ENCODE data around the gene USP48. TPM values are rescaled to one million over a fixed set of nuclear protein-coding genes. Genes with fewer than 3 reads are reported as not detected.

Gene USP48
- total and polyA plus RNA-seq, 2 of the 8 experiments (the other 6 are each of a cell fraction or from before 2014, with no cell fraction given) = 12.8 to 83.5 TPM

DNA sequence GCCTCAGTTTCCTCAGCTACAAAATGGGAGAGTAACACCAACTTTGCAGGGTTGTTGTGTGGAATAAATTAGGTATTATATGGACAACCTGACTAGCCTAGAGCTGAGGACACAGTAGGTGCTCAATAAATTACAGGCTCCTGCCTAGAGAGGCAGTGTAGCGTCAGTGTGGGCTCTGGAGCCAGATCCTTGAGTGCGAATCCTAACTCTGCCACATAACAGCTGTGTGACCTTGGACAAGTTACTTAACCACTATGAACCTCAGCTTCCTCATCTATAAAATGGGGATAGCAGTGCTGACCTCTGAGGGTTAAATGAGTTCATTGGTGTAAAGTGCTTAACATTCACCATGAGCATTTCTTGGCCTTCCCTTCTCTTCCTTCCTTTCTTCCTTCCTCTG lies 146.9 kb downstream of the USP48 start:
- Histone ChIP-seq H2AFZ (ENCODE audit: low read length) (no peak overlapping the region), H3K18ac (ENCODE audit: extremely low read depth, low read length) (no peak overlapping the region), H3K79me2 (ENCODE audit: control insufficient read depth in 1 of 2, insufficient read depth in 2 of 2, low read length in 2 of 2) (no peaks in the 10 kb centered on the region), H4K20me1 (replicated peaks in 1 of 2; ENCODE audit: control insufficient read depth in 1 of 2, insufficient read depth in 2 of 2, low read length in 2 of 2) (no peaks in the 10 kb centered on the region), H3K4me2 (ENCODE audit: insufficient read depth in 1 of 2, low read depth in 2 of 2, low read length in 2 of 2) (no peak overlapping the region), H2BK12ac (ENCODE audit: low read depth, low read length) (no peak overlapping the region), H4K91ac (replicated peaks; ENCODE audit: insufficient read length, low read length) (no peak overlapping the region), H4K5ac (ENCODE audit: insufficient read length, low read depth, low read length) (no peak overlapping the region), H2BK20ac (ENCODE audit: low read length) (no peak overlapping the region), H2AK5ac (ENCODE audit: low read depth, low read length) (peak overlapping the region; percentile 39; the same call in 1 of the 2 replicates), H2BK120ac (replicated peaks; ENCODE audit: low read depth, low read length) (no peak overlapping the region), H3K14ac (ENCODE audit: insufficient read length) (no peak overlapping the region), H2BK5ac (ENCODE audit: low read depth, low read length) (no peak overlapping the region), H3K79me1 (ENCODE audit: low read depth, low read length) (no peaks in the 10 kb centered on the region), H3K9me3 (ENCODE audit: insufficient read depth in 2 of 2, low read depth in 1 of 2, low read length in 1 of 2) (no peaks in the 10 kb centered on the region), H3K36me3 (ENCODE audit: control insufficient read depth in 2 of 4, insufficient read depth in 4 of 4, low read length in 3 of 4) (no peaks in the 10 kb centered on the region), H2BK15ac (ENCODE audit: low read length) (no peak overlapping the region), H3K23me2 (ENCODE audit: low read depth, low read length) (no peaks in the 10 kb centered on the region), H4K8ac (ENCODE audit: extremely low read depth, insufficient read depth, low read length) (no peak overlapping the region), H3K4me1 (replicated peaks in 1 of 4; ENCODE audit: control insufficient read depth in 3 of 4, insufficient read depth in 4 of 4, low read length in 3 of 4) (peaks cover 3 to 21% (median 7%) of the 10 kb centered on the region in 4 experiments; a peak in 6 of 7 replicates), H3K9ac (replicated peaks in 1 of 4; ENCODE audit: extremely low read depth in 1 of 4, low read depth in 3 of 4, low read length in 3 of 4) (no peak overlapping the region), H3K27me3 (replicated peaks in 1 of 4; ENCODE audit: control insufficient read depth in 3 of 4, extremely low read depth in 1 of 4, insufficient read depth in 3 of 4, low read length in 3 of 4) (no peaks in the 10 kb centered on the region), H3K27ac (ENCODE audit: low read depth, low read length) (no peak overlapping the region), H3K23ac (ENCODE audit: insufficient read length) (no peak overlapping the region), H3K4me3 (ENCODE audit: extremely low read depth in 1 of 4, insufficient read depth in 2 of 4, low read depth in 3 of 4, low read length in 4 of 4) (no peak overlapping the region), H3K4ac (replicated peaks; ENCODE audit: insufficient read length, low read depth, low read length) (no peak overlapping the region), H3K56ac (replicated peaks; ENCODE audit: insufficient read length, low read depth, low read length) (no peak overlapping the region)
- WGBS, 2 experiments (ENCODE audit: extremely low coverage in 1 of 2, insufficient coverage in 1 of 2, insufficient read length in 1 of 2, insufficient replicate concordance in 2 of 2, low coverage in 1 of 2, low lambda C conversion rate in 2 of 2, missing lambda C conversion rate in 1 of 2) = 90% methylated on average over 2 of the region's 2 CpGs; no CpG with 5 or more reads in 1 of the 2 experiments
- FAIRE-seq (no peak), DNase-seq (ENCODE audit: low read depth in 1 of 2, low spot score in 2 of 2) (no peak)
- CTCF ChIA-PET (ENCODE audit: partially characterized antibody) = no interaction called here
- POLR2A ChIA-PET (ENCODE audit: partially characterized antibody) = no interaction called here
- TF ChIP-seq CBX5 (IDR thresholded peaks at IDR 0.05; ENCODE audit: low read depth, low read length) = no peak
- TF ChIP-seq FOSL1 (IDR thresholded peaks at IDR 0.05; ENCODE audit: insufficient read depth, low read depth, low read length) = no peak
- TF ChIP-seq TBP (IDR thresholded peaks at IDR 0.05; ENCODE audit: low read depth, low read length) = no peak
- no peak for TF ChIP-seq RAD21 (IDR thresholded peaks at IDR 0.05 in 1 of 2, conservative IDR thresholded peaks at IDR 0.05 in 1 of 2; ENCODE audit: low read depth in 2 of 2, low read length in 2 of 2)
- TF ChIP-seq CEBPB (IDR thresholded peaks at IDR 0.05; ENCODE audit: low read depth, low read length) = no peak
- TF ChIP-seq KDM1A (IDR thresholded peaks at IDR 0.05; ENCODE audit: borderline replicate concordance, low read length) = peak; percentile 70
- no peak for TF ChIP-seq JUND (IDR thresholded peaks at IDR 0.05; ENCODE audit: low read length)
